Glomerular visceral epithelial cell (primary cell): Measurements from ENCODE around the gene MACROD2.
"Not testable (repeated sequence)": the region's sequence is repeated elsewhere in the genome, so short reads cannot be mapped to it uniquely, and the experiment has no call there.

Experiments used
- DNase-seq: peaks from one replicate; pipeline ENCODE4 v3.0.0-alpha.2; 2016; ENCODE audit errors: extremely low spot score

Gene MACROD2

GRCh38 chr20:14953736-14954135, 958.4 kb downstream of the MACROD2 start:
- DNase-seq = no peak

- no peak for DNase-seq
These were observed 960.1 kb downstream of the MACROD2 start for GRCh38 chr20:14955399-14955798.

- DNase-seq = no peak
These were observed 960.7 kb downstream of the MACROD2 start for GRCh38 chr20:14956026-14956425.

- DNase-seq = no peak
These were observed 961.2 kb downstream of the MACROD2 start for GRCh38 chr20:14956538-14956937.

GRCh38 chr20:14957402-14957801, 962.1 kb downstream of the MACROD2 start:
- no peak for DNase-seq

- DNase-seq = no peak
These were observed 963.3 kb downstream of the MACROD2 start for GRCh38 chr20:14958626-14959025.

GRCh38 chr20:14959506-14960475, 964.5 kb downstream of the MACROD2 start:
- DNase-seq = no peak

GRCh38 chr20:14960831-14961230, 965.5 kb downstream of the MACROD2 start:
- DNase-seq = no peak

GRCh38 chr20:14963262-14963663, 967.9 kb downstream of the MACROD2 start:
- peak; percentile 63 for DNase-seq

GRCh38 chr20:14966203-14966602, 970.9 kb downstream of the MACROD2 start:
- DNase-seq = no peak

GRCh38 chr20:14966808-14967207, 971.5 kb downstream of the MACROD2 start:
- DNase-seq = no peak

GRCh38 chr20:14972256-14972655, 976.9 kb downstream of the MACROD2 start:
- DNase-seq = no peak

- no peak for DNase-seq
These were observed 977.4 kb downstream of the MACROD2 start for GRCh38 chr20:14972690-14973089.

GRCh38 chr20:14979453-14979986, 984.2 kb downstream of the MACROD2 start:
- DNase-seq = no peak

- not testable (repeated sequence) for DNase-seq
These were observed 986.2 kb downstream of the MACROD2 start for GRCh38 chr20:14981486-14981885.

GRCh38 chr20:14982324-14982723, 987.0 kb downstream of the MACROD2 start:
- DNase-seq = not testable (repeated sequence)

- DNase-seq = no peak
These were observed 989.0 kb downstream of the MACROD2 start for GRCh38 chr20:14984305-14984704.

GRCh38 chr20:14984768-14985622, 989.7 kb downstream of the MACROD2 start:
- peak; percentile 79 for DNase-seq

- peak; percentile 85 for DNase-seq
These were observed 990.8 kb downstream of the MACROD2 start for GRCh38 chr20:14986026-14986655.

GRCh38 chr20:14986656-14987055, 991.3 kb downstream of the MACROD2 start:
- DNase-seq = no peak

- no peak for DNase-seq
These were observed 994.4 kb downstream of the MACROD2 start for GRCh38 chr20:14989535-14990290.
